ENCODE measurements around the gene SYNGAP1.
"Not testable (repeated sequence)": the region's sequence is repeated elsewhere in the genome, so short reads cannot be mapped to it uniquely, and the experiment has no call there.

The SYNGAP1 gene

DNA sequence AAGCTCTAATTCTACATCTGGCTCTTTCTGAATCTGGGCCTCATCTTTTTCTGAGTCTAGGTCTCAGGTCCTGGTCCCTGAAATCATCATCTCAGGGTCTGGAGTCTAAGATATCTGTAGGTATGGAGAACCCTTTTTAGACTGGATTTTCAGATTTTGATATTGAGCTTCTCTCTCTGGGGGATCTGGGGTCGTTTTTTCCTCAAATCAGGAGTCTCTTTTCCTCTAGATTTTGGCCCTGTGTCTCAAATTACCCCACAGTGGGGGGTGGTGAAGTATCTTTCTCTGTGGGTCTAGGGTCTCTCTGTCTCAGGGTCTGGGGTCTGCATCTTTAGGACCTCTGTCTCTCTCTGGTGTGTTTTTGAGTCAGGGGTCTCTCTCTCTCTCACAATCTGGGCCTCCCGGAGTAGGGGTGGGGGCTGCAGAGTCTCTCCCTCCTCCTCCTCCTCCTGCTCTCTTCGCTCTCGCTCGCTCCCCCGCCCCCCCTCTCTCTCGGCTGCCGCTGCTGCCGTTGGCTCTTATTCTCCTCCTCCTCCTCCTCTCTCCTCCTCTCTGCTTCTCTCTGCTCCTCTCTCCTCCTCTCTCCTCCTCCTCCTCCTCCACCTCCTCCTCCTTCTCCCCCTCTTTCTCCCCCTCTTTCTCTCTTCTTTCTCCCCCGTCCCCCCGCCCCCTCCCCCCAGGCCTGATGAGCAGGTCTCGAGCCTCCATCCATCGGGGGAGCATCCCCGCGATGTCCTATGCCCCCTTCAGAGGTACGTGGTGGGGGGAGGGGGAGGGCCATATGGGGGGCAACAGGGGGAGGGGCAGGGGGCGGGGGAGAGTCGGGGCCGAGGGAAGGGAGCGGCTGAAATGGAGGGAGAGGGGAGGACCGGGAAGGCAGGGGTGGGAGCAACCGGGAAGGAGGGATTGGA lies at the start of gene SYNGAP1:
TSS of gene SYNGAP1 (plus strand) at position 486 of the 911 bp plus-strand sequence. CDS start at position 686, 200 bp downstream.
- DNase-seq (ENCODE audit: low read depth), result peak; percentile 45

DNA sequence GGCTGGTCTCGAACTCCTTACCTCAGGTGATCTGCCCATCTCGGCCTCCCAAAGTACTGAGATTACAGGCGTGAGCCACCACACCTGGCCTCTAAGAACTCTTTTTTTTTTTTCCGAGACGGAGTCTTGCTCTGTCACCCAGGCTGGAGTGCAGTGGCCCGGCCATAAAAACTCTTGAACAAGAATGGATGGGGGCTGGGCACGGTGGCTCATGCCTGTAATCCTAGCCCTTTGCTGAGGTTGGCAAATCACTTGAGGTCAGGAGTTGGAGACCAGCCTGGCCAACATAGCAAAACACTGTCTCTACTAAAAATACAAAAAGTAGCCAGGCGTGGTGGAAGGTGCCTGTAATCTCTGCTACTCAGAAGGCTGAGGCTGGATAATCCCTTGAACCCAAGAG lies 48.0 kb upstream of the SYNGAP1 start:
- not testable (repeated sequence) for DNase-seq (ENCODE audit: low read depth)

DNA sequence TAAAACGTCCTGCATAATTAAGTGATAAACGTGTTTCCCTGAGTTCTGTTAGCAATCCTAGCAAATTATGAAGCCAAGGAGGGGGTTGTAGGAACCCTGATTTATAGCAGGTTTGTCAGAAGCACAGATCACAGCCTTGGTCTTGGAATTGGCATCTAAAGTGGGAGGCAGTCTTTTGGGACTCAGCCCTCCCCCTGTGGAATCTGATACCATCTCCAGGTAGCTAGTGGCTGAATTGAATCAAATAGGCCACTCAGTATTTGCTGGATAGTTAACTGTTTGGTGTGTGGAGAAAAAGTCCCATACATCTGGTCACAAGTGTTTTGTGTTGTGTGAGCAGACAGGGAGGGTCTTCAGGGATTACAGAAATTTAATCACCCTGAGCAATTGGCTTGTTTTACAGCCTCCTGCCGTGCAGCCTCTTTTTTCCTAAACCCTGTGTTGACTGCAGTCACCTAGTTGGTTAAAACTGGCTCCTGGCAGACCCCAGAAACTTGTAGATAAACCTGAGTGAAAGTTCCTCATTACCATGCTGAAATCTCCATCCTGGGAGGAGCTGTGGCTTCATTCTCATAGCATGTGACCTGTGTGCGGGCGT lies 47.2 kb upstream of the SYNGAP1 start:
- no peak for DNase-seq (ENCODE audit: low read depth)

DNA sequence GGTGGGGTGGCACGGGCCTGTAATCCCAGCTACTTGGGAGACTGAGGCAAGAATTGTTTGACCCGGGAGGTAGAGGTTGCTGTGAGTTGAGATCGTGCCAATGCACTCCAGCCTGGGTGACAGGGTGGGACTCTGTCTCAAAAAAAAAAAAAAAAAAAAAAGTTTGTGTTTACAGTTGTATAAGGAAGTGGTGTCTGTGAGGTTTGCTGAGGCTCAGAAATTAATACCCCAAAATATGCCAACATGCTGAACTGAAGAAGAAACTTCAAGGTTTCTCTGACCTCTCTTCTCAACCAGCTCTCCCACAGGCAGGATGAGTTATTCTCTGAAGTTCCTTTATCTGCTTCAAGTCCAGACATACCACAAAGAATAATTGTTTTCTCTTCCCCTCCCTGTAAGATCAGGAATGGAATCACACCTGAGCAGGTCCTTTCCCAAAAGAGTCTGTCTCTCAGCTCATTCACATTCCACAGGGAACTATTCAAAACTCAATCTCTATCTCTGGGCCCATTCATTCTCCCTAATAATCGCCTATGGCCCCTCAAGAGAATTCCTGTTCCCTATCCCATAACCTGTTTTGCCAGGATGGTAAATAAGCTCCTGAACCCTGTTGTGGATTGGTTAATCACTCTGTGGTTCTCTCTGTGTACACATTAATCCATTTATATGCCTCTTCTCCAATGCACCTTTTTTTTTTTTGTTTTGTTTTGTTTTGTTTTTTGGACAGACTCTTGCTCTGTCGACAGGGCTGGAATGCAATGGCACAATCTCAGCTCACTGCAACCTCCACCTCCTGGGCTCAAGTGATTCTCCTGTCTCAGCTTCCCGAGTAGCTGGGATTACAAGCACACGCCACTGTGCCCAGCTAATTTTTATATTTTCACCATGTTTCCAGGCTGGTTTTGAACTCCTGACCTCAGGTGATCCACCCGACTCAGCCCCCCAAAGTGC lies 45.6 kb upstream of the SYNGAP1 start:
- no peak for DNase-seq (ENCODE audit: low read depth)

DNA sequence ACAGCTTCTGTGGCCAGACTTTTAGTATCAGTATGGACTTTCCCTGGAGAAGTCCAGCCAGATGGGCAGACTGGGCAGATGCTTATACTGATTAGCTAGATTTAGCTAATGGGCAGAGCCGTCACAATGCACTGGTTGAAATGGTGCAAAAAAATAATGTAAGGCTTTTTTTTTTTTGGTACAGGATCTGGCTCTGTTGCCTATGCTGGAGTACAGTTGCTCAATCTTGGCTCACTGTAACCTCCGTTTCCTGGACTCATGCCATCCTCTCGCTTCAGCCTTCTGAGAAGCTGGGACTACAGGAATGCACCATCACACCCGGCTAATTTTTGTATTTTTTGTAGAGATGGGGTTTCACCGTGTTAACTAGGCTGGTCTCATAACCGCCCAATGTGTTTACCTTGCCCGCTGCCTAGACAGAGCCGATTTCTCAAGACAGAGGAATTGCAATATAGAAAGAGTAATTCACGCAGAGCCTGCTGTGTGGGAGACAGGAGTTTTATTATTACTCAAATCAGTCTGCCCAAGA lies 44.7 kb upstream of the SYNGAP1 start:
- DNase-seq (ENCODE audit: low read depth), result peak; percentile 91

DNA sequence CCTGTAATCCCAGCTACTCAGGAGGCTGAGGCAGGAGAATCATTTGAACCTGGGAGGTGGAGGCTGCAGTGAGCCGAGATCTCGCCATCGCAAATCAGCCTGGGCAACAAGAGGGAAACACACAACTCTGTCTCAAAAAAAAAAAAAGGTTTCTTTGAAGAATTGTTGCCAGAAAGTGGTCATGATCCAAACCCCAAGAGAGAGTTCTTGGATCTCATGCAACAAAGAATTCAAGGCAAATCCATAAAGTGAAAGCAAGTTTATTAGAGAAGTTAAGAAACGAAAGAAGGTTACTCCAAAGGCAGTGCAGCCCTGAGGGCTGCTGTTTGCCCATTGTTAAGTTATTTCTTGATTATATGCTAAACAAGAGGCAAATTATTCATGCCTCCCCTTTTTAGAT lies 42.7 kb upstream of the SYNGAP1 start:
- peak; percentile 79 for DNase-seq (ENCODE audit: low read depth)

DNA sequence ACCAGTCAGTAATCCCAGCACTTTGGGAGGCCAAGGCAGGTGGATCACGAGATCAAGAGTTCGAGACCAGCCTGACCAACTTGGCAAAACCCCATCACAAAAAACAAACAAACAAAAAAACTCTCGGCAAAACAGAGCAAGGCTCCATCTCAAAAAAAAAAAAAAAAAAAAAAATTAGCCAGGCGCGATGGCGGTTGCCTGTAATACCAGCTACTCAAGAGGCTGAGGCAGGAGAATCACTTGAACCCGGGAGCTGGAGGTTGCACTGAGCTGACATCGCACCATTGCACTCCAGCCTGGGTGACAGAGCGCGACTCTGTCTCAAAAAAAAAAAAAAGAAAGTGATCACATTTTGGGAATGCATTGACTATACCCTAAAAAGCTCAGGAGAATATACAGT lies 40.7 kb upstream of the SYNGAP1 start:
- not testable (repeated sequence) for DNase-seq (ENCODE audit: low read depth)

DNA sequence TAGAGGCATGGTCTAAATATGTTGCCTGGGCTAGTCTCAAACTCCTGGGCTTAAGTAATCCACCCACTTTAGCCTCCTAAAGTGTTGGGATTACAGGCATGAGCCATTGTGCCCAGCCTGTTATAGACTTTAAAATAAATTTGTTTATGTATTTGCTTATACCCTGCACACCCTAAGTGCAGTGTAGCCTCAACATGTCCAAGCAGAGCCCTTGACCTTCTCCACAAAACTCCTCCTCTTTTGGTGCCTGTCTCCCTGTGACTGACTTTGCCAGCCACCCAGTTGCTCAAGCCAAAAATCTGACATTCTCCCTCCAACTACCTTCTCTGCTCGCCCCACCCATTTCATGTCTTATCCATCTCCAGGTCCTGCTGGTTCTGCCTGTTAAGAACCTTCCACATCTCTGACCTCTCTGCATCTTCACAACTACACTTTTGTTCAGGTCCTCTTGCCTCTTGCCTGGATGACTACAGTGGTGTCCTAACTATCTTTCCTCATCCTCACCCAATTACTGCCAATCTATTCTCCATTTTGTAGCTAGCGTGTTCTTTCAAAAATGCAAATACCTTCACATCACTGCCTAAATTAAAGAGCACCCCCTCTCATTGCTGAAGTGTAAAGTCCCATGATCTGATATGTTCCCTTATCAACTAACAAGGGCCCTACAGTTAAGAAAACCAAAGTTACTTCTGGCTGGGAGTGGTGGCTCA lies 39.4 kb upstream of the SYNGAP1 start:
- DNase-seq (ENCODE audit: low read depth), result no peak

DNA sequence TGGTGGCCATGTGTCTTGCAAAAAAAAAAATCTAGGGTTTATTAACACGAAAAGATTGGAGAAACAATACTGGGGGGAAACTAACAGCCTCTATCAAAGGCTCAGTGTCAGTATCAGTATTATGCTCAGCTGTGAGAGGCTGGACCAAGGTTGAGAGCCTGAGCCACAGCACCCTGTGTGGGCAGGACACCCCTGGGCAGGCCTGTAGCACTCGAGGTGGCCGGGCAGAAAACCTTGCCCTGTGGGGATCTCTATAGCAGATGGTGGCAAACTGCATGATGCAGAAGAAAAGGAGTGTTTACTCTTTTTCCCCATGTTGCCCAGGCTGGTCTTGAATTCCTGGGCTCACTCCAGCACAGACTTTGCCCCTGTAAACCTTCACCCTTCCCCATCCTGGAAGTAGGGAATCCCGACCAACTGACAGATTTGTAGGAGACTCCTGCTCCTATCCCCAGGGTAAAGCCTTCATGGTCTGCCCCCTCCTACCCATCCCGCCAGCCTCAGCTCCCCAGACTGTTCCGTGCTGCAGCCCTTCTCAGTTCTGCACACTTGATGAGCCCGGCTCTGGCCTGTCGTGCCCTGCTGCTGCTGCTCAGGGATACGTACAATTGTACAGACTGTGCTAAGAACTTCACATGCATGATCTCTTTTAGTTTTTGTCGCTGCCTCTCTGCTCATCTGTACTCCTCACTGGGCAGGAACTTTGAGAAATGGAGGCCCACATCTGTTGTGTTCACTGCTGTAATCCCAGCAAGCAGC lies 36.3 kb upstream of the SYNGAP1 start:
- no peak for DNase-seq (ENCODE audit: low read depth)

DNA sequence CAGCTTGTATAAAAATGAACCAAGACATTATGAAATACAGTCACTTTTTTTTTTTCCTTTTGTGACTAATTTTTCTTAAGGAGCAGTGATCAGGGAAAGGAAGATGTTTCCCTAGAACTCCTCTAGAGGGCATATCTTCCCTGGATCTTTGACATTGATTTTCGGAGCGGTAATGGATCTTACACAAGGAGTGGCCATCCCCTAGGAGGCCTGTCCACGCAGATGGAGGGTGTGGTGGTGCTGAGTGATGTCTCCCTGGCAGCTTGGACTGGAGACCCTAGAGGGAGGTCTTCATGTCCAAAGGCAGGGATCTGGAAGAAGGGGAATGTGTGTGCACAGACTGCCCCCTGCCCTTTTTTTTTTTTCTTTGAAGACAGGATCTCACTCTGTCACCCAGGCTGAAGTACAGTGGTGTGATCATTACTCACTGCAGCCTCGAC lies 35.3 kb upstream of the SYNGAP1 start:
- peak; percentile 82 for DNase-seq (ENCODE audit: low read depth)

DNA sequence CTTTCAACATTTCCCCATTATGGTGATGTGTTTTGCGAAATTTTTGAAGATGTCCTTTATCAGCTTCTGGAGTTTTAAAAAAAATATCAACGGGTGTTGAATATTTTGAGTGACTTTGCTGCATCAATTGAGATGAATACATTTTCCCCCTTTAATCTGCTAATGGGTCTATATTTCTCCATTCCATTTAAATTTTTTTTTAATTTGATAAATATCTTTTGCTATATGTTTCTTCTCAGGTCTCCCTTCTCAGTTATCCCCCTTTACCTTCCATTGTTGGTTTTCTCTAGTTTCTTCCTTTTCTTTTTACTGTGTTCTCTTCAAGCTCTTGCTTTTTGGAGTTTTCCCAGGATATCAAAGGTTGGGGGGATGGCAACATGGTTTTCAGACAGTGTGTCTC lies 29.7 kb upstream of the SYNGAP1 start:
- DNase-seq (ENCODE audit: low read depth), result no peak

DNA sequence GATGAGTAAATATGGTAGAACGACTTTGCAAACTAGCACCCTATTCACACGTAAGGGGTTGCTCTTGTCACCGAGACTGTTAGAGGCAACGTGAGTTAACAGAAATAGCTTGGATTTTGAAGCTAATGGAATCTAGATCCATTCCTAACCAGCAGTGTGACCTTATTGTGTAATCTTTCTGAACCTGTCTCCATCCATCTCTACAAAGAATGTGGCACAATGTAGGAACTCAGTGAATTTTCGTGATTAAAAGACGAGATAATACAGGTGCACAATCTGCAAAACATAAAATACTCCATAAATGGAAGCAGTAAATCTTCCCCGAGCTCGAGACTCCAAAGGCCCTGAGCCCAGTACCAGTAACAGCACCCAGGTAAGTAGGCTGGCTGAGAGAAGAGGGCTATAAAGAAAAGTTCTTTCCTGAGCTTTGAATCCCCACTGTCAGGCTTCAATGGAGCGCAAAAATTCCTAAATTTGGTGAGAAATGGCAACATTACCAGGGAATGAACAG lies 29.0 kb upstream of the SYNGAP1 start:
- DNase-seq (ENCODE audit: low read depth), result no peak

DNA sequence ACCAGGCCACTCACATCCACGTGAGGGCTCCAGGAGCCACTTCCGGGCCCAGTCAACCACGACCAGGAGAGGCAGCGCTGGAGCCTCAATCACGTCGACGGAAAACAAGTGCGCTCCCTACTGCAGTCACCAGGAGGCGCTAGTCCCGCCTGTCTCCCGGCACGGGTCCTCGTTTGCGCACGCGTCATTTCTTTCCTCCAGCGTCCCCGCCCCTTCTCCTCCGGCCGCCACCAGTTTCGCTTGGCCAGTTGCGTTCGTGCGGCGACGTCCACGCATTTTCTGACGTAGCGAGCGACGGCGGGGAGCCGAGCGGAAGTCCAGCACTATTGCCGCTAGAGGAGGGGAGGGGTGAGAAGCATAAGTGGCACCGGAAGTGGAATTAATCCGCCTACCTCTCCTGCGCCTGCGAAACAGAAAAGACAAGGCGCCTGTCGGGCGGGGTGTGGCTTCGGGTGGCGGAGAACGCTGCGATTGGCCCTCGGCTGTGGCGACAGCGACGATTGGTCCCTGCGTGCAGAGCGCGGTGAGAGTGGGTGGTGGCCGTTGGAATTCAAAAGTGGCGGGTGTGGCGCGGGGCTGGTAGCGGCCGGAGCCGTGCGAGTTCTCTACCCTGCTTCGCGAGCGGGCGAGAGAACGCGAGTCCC lies 28.5 kb upstream of the SYNGAP1 start, which contains the start of gene KIFC1:
TSS of gene KIFC1 (plus strand) at position 546 of the 644 bp plus-strand sequence. CDS start 163 bp downstream, outside the sequence.
- peak; percentile 99 for DNase-seq (ENCODE audit: low read depth)

DNA sequence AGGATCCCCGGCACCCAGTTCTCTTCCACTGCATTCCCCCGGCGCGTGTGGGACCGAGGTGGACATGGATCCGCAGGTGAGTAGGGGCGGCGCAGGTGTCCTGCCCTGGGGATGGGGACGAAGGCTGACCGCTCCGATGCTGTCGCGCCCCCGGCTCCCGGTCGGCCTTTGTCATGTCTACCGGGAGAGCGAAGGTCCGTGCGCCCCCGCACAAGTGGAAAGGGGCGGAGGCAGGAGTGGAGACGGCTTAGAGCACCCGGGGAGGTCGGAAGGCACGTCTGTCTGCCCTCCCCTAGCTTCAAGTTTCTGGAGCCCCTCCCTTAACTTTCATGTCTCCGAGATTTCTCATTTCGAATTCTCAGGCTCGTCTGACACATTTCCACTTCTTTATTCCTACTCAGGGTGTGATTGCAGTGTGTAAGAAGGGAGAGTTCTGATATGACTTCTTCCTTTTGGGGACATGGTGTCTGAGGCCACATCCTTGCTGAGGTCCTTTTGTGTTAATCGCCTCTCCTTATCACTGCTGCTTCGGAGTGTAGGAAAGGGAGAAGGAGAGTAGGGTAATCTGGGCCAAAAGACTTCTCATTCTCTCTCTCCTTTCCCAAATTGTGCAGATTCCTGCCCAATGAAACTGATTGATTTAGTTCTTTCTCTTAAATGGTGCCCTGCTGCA lies 27.8 kb upstream of the SYNGAP1 start:
- no peak for DNase-seq (ENCODE audit: low read depth)

DNA sequence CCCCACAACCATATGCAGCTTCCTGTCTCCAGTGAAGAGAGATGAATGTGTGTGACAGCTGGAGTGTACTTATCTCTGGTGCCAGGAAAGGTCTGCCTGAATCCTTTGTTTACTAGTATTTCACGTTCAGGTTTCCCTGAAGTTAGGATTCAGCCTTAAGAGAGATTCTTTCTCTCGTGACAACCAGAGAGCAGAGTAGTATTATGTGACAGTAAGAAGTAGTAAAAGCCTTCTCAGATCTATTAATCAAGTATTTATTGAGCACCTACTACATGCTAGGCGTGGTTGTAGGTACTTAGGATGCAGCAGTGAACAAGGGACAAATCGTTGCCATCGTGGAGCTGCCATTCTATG lies 27.3 kb upstream of the SYNGAP1 start:
- no peak for DNase-seq (ENCODE audit: low read depth)

DNA sequence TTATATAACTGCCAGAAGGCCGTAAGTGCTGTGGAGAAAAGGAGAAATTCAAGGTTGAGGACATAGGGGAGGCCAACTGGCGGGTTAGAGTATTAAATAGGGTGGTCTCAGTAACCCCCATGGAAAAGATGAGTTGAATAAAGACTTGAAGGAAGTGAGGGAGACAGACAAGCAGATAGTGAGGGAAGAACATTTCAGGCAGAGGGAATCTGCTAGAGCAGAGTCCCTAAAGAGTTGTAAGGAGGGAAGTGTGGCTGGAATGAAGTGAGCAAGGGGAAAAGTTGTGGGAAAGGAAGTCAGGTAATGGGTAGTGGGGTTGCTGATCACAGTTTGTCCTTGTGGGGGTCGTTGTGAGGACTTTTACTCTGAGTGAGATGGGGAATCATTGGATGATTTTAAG lies 26.9 kb upstream of the SYNGAP1 start:
- no peak for DNase-seq (ENCODE audit: low read depth)

DNA sequence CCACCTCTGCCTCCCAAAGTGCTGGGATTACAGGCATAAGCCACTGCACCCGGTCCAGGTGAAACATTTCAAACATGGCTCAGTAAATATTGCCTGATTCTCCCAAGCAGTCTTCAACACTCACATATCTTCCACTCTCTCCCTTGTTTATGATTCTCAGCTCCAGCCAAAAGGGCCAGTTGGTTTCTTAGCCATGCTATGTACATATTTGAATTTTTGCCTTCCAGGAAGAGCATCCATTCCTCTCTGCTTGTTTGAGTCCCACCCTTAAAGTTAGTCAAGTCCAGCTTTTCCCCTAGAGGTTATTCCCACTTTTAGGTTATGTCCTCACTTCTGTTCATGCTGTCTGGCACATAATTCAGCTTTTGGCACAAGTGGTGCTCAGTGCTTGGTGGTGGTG lies 22.3 kb upstream of the SYNGAP1 start:
- no peak for DNase-seq (ENCODE audit: low read depth)

DNA sequence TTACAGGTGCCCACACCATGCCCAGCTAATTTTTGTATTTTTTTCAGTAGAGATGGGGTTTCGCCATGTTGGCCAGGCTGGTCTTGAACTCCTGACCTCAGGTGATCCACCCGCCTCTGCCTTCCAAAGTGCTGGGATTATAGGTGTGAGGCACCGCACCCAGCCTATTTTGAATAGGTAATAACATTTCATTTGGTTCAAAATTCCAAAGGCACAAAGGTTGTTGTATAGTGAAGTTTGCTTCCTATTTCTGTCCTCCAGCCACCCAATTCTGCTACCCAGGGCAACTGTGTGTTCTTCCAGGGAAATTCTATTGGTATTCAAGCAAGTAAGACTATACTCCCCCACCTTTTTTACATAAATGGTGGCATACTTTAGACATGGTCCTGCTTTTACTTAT lies 21.3 kb upstream of the SYNGAP1 start:
- not testable (repeated sequence) for DNase-seq (ENCODE audit: low read depth)

DNA sequence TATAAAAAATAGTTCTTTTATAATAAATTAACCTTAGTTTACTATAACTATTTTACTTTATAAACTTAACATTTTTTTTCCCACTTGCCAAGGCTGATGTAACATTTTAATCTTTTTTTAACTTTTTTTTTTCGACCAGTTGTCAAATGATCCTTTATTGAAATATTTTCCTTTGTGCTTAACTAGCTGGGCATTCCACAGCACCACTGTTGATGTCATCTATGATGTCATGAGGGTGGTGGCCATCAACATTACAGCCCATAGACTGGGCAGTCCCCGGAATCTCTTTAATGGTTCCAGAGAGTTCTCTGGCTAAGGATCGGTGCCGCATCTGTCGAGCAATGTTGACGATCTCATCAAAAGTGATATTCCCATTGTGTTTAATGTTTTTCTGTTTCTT lies 20.0 kb upstream of the SYNGAP1 start:
- DNase-seq (ENCODE audit: low read depth), result not testable (repeated sequence)

All from stromal cell of bone marrow (primary cell).